ENCODE data around the gene TRIM46. TPM values are rescaled to one million over a fixed set of nuclear protein-coding genes. Genes with fewer than 3 reads are reported as not detected.
A peak's percentile ranks its signal among the peaks of the same experiment; 100 is the strongest.

The TRIM46 gene
- total and polyA plus RNA-seq, 9 of the 15 experiments (the other 6 are each of a cell fraction or from before 2014, with no cell fraction given): 0.05 to 0.60 (median 0.16) TPM; not detected in 3

GRCh38 chr1:155193275-155193990 is 19.8 kb downstream of the TRIM46 start (continued):
- no peak for TF ChIP-seq CREB3L1 (IDR thresholded peaks at IDR 0.05; ENCODE audit: borderline replicate concordance, low read depth)
- no peak for TF ChIP-seq TCFL5 (CRISPR knock-in tag; conservative IDR thresholded peaks at IDR 0.05)
- no peak; the same call in 1 of the 2 replicates for TF ChIP-seq ATF6 (CRISPR knock-in tag; IDR thresholded peaks at IDR 0.05)
- 0 out of 2 replicates have a peak, but pooled peaks have one; percentile 62 for TF ChIP-seq CBX1 (IDR thresholded peaks at IDR 0.05; ENCODE audit: low read depth)
- TF ChIP-seq ZNF3 (CRISPR knock-in tag; IDR thresholded peaks at IDR 0.05): no peak
- peak; percentile 64; the same call in 1 of the 2 replicates for TF ChIP-seq SMAD4 (CRISPR knock-in tag; conservative IDR thresholded peaks at IDR 0.05)
- TF ChIP-seq ZNF57 (CRISPR knock-in tag; IDR thresholded peaks at IDR 0.05): no peak
- TF ChIP-seq ELF4 (CRISPR knock-in tag; IDR thresholded peaks at IDR 0.05): peak; percentile 50; the same call in 1 of the 2 replicates
- TF ChIP-seq KLF1 (tag; IDR thresholded peaks at IDR 0.05): no peak
- TF ChIP-seq ZNF212 (CRISPR knock-in tag; IDR thresholded peaks at IDR 0.05): no peak
- peak; percentile 68 for TF ChIP-seq DPF2 (IDR thresholded peaks at IDR 0.05)
- TF ChIP-seq MLLT1 (IDR thresholded peaks at IDR 0.05): peak in 1 of 2 experiments; percentile 84; a peak in 2 of 4 replicates
- no peak for TF ChIP-seq MAFF (IDR thresholded peaks at IDR 0.05; ENCODE audit: low read length)
- TF ChIP-seq ZBED1 (IDR thresholded peaks at IDR 0.05): no peak
- TF ChIP-seq ILK (tag; IDR thresholded peaks at IDR 0.05; ENCODE audit: borderline replicate concordance, low read depth): no peak
- TF ChIP-seq POLR2B (IDR thresholded peaks at IDR 0.05; ENCODE audit: low read depth, partially characterized antibody): peak; percentile 87
- no peak for TF ChIP-seq ZNF133 (CRISPR knock-in tag; IDR thresholded peaks at IDR 0.05)
- peak; percentile 47; the same call in 1 of the 2 replicates for TF ChIP-seq ZNF511 (CRISPR knock-in tag; IDR thresholded peaks at IDR 0.05)
- peak; percentile 54; the same call in 1 of the 2 replicates for TF ChIP-seq CHD2 (IDR thresholded peaks at IDR 0.05; ENCODE audit: low read depth, low read length)
- TF ChIP-seq HINFP (tag; conservative IDR thresholded peaks at IDR 0.05; ENCODE audit: low read depth): no peak
